GM21367 (cell line): ENCODE results near the gene VPS4A.

ENCODE experiments used
- ATAC-seq: cut with Tn5 transposase; IDR thresholded peaks from one replicate; pipeline ENCODE4 v1.9.1; 2021; ENCODE audit not compliant: unreplicated experiment

The VPS4A gene

DNA sequence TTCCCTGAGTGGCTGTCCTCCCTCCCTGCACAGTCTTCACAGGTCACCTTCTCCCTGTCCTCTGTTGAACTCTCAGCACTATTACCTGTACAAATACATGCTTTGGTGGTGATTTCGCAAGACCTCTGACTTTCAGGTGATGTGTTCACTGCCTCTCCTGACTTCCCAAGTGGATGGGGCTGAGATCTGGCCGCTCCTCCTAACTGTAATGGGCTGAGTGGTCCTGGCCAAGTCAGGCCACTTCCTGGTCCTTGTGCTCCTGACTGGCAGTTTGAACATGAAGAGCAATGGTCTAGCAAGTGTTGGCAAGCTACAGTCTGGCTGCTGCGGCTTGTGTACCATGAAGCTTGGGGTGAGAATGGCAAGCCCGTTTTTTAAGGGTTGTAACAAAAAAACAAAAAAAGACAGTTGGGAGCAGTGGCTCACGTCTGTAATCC is 52.1 kb downstream of the VPS4A start:
- ATAC-seq, result no peak

DNA sequence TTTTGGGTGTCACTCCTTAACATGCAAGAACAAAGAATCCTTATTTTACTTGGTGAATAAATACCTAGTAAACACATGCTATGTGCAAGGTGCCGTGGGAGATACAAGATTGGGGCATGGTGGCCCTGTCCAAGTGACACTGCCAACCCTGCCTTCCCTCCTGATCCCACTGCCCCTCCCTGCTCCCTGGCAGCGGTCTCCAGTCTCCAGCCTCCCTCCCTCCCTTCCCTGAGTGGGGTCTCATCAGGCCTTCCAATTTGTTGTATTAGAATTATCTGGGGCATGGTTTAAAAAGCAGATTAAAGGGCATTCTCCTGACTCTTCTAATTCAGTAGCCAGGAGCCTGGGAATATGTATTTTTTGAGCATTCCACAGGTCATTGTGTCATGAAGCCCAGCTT is 52.9 kb downstream of the VPS4A start:
- no peak for ATAC-seq

DNA sequence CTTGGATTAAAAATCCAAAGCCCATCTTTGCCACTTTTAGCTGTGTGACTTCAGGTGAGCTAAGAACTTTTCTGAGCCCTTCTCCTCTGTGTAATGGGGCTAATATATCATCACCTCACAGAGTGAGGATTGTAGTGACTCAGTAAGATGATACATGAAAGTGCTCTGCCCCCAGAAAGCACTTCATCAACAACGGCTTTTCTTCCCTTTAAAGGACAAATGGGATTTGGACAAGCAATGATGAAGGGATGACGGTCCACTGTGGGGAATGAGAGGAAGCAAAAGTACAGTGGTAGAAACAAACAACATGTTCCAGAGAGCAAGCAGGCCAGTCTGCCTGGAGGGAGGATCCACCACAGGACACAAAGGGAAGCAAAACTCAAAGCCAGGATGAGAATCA is 54.8 kb downstream of the VPS4A start:
- no peak for ATAC-seq

DNA sequence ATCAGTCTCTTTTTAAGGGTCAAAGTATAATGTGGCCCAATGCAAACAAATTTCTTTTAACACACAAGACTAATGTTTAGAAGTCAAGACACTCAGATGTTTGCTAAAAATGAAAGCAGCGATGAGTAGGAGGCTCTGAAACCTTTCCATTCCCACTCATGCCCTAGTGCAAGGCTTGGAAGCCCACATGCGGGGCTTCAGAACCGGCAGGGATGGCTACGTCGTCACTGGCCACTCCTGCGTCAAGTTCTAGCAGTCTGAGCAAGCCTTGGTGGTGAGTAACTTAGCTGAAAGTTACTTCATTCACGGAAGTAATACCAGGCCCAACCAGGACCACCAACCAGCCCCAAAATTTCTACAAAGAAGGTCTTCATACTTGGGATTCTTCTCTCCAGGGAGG is 55.3 kb downstream of the VPS4A start:
- no peak for ATAC-seq

DNA sequence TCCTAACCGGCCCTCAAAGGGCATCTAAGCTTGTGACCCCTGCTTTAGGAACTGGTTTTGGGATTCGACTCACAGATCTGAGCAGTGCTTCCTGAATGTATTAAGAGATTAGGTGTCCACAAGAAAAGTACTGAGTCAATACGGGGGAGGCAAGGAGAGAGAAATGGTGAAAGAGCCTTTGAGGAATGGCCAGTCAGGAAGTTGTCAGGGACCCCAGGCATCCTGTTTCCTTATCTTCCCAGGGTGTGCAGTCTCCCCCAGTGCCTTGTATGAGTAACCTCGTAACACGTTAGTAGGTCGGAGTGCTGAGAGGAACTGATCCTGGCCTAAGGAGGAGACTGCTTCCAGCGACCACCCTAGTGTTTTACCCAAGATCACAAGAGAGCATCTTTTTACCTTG is 56.8 kb downstream of the VPS4A start:
- no peak for ATAC-seq

DNA sequence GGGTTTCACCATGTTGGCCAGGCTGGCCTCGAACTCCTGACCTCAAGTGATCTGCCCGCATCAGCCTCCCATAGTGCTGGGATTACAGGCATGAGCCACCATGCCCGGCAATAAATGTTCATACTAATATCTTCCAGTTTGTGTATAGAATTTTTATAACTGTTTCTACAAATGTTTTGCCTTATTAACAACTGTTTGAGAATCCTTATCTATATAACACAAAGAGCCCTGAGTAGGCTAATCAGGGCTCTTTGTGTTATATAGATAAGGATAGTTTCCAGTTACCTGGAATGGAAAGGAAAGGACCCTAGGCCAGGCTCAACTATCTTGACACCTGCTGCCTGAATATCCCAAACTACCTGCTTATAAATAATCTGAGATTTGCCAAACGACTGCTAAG is 57.7 kb downstream of the VPS4A start:
- no peak for ATAC-seq

DNA sequence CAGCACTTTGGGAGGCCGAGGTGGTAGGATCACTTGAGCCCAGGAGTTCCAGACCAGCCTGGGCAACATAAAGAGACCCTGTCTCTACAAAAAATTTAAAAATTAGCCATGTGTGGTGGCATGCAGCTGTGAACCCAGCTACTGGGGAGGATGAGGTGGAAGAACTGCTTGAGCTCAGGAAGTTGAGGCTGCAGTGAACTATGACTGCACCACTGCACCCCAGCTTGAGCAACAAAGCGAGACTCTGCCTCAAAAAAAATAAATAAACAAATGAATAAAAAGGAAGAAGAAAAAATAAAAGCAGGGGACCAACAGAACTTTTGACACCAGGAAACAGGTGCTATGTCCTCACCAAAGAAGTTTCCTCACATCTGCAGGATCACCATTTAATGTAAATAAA is 60.4 kb downstream of the VPS4A start:
- ATAC-seq, result no peak

DNA sequence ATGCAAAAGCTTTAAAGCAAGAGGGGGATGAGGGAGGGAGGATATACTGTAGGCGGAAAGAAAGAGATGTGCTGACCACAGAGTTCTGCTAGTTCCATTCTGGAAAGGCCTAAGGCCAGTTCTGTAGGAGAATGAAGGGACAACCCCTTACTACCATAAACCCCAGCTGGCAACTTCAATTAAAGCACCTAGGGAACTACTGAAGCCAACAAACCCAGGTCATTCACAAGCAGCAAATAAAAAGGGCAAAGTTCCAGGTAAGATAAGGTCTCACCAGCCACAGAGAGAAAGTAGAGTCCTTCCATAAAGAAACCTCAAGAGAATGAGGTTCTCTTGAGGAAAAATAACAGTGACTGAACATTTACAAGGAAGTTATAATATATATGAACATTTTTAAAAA is 61.9 kb downstream of the VPS4A start:
- no peak for ATAC-seq
